ENCODE measurements around the gene UCP2. TPM values are rescaled to one million over a fixed set of nuclear protein-coding genes. Genes with fewer than 3 reads are reported as not detected.

Gene UCP2, protein sequence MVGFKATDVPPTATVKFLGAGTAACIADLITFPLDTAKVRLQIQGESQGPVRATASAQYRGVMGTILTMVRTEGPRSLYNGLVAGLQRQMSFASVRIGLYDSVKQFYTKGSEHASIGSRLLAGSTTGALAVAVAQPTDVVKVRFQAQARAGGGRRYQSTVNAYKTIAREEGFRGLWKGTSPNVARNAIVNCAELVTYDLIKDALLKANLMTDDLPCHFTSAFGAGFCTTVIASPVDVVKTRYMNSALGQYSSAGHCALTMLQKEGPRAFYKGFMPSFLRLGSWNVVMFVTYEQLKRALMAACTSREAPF
- 338 TPM in 2 replicates for total RNA-seq

DNA sequence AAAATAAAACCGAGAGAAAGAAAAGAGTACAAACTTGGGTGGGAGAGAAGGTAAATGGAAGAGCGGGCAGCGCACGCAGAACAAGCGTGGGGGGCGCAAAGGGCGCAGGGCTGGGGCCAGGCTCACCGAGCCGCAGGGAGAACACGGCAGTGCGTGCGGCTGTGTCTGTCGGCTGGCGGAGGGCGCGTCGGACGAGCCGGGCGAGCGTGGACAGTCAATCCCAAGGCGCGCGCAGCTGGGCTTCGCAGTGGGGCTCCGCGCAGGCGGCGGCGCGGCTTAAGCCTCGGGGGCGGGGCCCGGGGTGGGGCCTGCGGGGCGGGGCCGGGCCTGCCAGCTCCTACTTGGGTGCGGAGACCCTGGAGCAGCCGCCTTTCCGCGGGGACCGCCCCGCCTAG is at the start of gene UCP2:
Gene UCP2, minus strand, starts transcription at position 249 of the 395 bp plus-strand sequence. CDS start 4,465 bp downstream, outside the sequence.
- intact Hi-C loops (cut with micrococcal nuclease): loop anchor here (1.0 to 5.0 kb wide), 2 partner anchors 8 to 220 kb away; partner anchors contain the start of gene RAB6A

DNA sequence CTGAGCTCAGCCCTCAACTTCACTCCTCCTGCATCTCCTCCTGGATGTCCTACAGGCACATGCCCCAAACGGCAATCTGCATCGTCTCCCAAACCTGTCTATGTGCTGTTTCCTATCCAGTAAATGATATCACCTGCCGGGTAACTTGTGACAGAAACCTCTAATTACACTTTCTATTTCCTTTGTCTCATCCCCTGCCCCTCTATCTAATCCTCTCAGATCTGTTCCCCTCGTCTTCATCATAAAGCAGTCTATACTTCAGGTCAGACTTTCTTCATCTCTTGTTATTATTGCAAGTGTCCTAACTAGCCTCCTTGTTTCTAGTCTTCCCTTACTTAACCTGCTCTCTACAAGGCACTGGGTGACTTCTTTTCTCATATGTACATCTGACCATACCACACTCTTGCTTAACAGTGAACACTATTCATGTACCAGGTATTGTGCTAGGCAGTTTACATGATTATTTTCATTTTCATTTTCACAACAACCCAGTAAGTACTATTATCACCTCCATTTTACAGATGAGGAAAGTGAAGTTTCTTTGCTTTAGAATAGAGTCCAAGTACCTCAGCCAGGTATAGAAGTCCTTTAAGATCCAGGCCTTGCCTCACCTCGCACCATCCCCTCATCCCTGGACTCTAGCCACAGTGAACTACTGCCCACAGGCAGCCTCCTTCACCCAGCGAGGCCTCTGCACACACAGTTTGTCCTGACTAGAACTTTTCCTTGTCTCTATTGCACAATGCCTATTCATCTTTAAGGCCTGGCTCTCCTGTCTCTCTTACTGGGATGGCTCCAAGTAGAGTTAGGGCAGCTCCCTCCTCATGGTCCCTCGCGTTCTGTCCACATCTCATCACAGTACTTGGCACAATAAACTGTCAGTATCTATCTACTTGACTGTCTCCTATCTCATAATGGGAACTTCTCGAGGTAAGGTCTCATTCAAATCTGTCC is 48.4 kb upstream of the UCP2 start:
- intact Hi-C loops (cut with micrococcal nuclease): no loop called here

DNA sequence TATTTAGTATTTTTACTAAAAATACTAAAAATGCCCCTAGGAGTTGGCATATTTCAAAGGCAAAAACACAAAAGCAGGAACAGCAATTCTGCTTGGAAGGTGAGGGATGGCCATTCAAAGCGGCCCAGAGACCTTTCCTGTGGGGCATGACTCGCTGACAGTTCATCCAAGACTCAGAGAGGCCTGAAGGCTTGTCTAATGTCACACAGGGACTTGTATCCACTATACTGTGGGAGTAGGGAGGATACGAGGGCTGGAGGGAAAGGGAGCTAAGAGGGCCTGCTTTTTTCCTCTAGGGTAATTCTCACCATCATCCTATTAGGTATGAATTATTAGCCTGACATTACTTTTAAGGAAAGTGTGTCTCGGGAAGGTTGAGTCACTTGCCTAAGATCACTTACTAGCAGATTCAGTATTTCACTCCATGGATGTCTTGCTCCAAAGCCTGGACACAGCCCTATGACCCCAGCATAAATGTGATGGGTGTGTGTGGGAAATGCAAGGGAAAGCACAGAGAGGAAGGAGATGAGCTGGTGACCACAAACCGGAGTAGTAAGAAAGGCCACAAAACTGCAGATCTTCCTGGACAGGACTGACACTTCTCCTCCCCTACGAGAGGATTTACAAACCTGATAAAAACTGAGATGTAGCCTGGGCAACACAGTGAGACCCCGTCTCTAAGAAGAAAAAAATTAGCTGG is 43.0 kb upstream of the UCP2 start:
- intact Hi-C loops (cut with micrococcal nuclease): no loop called here

DNA sequence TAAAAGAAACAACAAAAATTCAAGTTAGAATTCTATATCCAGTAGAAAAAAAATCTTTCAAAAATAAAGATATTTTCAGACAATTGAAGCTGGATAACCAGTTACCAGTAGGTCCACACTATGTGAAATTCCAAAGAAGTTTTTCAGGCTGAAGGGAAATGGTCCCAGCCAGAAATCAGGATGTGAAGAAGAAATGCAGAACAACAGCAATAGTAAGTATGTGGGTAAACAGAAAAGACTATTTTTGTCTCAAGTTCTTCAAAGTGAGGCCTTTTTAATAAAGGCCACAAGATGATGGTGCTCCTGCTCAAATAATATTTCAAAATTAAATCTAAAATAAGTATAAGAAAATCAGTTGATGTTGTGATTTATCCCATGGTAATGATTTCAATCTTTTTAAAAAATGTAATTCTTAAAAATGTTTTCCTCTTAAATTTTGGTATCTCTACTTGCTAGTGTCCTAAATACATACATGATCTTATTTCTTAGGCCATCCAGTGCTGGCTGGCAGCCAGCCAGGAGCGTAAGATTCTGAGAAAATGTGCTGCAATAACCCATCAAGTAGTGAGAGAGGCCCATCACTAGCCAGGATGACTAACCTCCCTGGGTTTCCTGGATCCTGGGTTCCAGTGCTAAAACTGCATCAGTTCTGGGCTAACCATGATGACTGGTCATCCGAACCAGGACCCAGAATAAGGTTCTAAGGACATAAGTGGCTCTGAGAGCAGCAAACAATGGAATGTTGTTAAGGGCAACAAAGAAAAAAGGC is 41.8 kb upstream of the UCP2 start:
- intact Hi-C loops (cut with micrococcal nuclease): no loop called here

DNA sequence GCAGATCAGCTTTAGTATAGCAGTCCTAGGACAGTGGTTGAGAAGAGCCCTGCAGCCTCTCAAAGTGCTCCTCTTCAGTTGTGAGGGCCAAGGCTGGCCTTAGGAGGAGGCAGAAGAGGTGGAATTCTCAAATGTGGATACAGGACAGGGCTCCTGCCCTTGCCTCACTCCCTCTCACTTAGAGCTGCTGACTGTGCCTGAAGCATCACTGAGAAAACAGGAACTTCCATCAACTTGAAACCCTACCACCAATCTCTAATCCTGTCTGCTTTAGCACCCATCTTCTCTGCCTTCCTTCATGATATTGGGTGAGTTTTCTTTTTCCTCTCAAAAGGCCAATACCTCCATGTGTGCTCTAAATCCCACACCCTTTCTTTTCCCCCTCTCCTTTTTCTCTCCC is 40.6 kb upstream of the UCP2 start:
- intact Hi-C loops (cut with micrococcal nuclease): no loop called here

DNA sequence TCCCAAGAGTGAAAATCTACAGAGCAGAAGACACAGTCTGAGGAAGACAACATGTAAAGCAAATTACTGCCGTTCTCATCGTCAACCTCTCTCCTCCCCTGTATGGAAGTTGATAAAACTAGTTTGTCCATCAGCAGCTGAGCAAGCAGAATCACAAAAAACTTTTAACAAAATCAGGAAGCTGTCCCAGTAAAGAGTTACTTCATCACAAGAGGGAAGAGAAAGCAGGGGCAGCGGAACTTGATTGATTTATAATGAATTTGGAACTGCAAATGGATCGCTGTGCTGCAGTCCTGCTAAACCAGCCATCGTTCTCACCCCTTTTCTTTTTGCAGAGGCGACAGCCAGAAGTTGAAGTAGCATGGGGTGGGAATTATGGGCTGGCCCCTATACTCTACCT is 39.9 kb upstream of the UCP2 start:
- intact Hi-C loops (cut with micrococcal nuclease): no loop called here

DNA sequence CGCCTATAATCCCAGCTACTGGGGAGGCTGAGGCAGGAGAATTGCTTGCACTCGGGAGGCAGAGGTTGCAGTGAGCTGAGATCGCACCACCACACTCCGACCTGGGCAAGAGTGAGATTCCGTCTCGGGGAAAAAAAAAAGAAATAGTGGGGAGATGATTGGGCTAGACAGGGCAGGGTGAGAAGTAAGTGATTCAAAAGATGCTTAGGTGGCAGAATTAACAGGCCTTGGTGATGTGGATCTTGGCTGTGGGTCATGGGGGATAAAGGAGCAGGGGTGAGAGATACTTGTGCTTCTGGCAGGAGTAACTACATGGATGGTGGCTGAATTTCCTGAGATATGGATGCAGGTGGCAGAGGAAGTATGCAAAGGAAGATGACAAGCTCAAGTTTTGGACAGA is 39.4 kb upstream of the UCP2 start:
- intact Hi-C loops (cut with micrococcal nuclease): no loop called here

DNA sequence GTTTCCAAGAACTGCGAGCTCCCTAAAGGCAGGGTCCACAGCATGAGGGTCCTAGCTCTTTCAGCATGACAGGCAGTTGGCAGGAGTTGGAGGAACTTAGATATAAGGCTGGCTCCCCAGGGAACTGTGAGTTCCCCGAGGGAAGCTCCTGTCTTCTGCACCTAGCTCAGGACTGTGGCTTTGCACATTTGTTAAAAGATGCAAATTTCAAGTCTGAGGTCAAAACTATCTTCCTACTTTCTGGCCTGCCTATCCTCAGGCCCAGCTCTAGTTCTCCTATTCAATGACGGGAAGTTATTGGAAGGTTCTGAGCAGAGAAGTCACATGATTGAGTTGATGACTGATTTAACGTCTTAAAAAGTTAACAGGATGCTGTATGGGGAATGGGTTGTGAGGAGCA is 37.9 kb upstream of the UCP2 start:
- intact Hi-C loops (cut with micrococcal nuclease): no loop called here

DNA sequence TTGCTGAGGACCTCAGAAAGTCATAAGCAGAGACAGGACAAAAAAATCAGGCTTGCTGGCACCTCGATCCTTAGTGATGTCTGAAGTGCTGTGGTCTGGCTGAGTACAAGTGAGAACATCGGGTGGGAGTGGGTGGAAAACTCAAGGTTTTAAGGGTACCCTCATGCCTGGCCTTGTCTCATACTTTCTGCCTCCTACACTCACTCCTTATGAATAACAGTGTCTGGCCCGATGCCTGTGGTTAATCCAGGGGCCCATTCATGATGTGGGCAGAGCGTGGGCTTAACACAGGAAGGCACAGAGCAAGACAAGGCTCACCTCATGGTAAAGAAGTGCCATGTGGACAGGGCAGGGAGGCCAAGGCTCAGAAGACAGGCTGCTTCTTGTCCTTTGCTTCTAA is 37.2 kb upstream of the UCP2 start:
- intact Hi-C loops (cut with micrococcal nuclease): no loop called here

DNA sequence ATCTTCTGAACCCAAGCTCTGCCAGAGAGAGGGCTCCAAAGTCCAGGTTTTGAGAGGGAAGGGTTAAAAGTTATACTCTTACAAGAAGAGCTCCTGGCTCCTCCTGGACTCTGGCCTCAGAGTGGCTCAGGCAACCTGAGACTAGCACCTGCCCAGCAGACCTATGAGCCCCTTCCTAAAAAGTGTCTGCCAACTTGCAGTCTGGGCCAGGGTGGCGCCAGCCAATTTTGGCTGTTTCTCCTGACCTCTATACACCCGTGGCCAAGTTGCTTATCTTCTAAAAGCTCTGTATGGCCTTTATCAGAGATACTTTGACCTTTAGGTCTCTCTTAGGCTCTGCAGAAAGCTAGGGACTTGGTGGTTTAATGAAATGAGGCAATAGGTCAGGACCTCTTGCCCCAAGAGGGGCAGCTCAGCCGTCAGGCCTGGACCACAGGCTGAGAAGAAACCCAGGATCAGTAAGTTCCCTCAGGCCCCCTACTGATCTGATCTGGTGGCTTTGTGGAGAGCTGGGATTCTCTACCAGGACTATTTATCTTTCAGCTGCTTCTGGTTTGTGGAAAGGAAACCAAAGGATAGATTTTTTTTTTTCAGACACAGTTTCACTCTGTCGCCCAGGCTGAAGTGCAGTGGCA is 36.6 kb upstream of the UCP2 start:
- intact Hi-C loops (cut with micrococcal nuclease): no loop called here

DNA sequence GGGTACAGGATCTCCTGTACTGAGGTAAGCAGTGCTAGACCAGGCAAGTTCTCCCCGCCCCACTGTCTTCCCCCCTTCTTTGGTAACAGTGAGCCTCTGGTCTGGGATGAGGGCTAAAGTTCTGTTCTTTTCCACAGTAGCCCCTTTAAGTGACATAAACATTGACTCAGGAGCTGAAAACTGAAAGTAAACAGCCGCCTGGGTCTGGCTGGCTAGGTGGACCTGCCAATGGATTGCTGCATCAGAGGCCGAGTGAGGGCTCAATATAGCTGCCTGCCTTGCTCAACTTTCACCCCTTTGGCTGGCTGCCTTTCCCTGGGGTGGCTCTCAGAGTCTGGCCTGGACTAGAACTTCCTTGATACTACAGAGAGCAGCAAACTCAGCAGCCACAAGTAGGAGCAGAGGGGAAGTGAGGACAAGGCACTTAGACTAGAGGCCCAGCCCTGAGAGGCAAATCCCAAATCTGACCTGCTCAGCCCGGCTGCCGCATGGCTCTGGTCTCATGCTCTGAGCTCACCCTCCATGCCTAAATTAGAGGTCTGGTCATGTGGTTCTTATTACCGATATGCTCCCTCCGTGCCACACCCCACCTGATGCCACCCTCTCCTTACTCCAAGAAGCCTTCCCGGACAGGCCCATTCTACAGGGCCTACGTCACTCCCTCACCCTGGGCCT is 35.8 kb upstream of the UCP2 start:
- intact Hi-C loops (cut with micrococcal nuclease): no loop called here

DNA sequence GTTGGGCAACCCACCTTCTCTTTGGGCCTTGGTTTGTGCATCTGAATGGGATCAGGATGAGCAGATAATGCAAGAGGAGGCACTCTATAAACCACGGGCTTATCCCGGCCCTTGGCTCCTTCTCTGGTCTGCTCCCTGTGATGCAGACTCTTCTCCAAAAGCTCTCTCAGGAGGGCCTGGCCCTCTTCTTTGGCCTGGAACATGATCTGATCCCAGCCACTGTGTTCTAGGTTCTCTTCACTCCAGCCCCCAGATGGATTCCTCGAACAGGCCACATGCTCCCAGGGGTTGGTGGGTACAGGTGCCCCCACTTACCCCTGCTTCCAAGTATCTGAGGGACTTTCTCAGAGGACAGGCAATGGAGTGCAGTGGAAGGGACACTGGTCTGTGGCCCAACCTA is 35.0 kb upstream of the UCP2 start:
- intact Hi-C loops (cut with micrococcal nuclease): no loop called here

DNA sequence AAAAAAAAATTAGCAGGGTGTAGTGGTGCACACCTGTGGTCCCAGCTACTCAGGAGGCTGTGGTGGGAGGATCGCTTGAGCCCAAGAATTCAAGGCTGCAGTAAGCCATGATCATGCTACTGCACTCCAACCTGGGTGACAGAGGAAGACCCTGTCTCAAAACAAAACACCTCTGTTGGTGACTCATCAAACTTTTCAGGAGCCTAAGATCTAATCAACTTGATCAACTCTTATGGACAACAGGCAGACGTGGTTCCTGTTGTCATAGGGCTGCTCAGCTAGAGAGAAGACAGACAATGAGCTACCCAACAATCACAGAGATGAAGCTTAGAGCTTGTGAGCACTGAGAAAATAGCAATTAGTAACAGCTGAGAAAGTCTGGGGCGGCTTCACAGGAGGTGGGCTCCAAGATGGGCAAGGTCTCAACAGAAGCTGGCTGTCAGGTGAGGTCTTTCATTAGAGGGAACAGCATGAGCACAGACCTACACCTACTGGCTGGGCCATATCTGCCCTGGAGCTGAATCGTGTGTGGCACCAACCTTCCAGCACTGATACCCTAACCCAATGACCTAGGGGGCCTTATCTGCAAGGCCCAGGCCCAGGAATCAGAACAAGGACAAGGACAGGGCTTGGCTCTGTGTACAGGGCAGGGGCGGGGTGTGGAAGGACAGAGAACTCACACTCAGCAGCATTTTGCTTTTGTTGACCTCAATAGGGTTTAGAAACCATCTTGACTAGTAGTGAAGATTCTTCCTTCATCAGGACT is 33.5 kb upstream of the UCP2 start:
- intact Hi-C loops (cut with micrococcal nuclease): no loop called here

DNA sequence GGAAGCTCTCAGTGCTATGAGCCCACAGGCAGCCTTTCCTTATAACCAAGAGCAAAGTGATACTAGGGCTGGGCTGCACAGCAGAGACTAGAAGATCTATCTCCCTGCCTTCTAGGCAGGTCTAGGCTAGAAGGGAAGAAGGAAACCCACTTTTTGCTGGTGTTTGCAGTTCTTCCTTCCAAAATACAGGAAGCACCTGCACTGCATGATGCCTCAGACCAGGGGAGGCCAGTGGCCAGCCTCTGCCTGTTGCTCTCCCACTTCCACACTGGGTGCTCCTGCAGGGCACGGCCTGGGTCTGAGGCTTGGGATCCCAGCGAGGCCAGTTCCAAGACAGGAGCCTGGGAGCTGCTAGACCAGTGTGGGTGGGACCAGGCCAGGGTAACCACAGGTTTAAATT is 32.2 kb upstream of the UCP2 start:
- intact Hi-C loops (cut with micrococcal nuclease): no loop called here

DNA sequence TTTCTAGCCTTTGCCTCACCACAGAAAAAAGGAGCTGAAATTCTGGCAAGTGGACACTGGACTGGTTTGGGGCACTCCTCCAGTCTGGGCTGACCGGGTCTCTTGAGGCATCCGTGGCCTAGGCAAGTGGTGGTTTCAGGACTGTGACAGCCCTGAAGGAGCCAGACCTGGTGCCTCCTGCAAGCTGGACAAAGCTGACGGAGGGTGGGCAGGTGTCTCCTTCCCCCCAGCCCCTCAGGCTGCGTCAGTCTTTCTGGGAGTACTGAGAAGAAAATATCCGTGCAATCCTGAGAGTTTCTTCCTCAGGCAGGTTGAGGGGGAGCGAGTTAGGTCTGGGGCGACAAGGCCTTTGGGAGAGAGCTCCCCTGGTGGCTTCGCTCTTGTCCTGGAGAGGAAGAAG is 30.5 kb upstream of the UCP2 start:
- intact Hi-C loops (cut with micrococcal nuclease): no loop called here

DNA sequence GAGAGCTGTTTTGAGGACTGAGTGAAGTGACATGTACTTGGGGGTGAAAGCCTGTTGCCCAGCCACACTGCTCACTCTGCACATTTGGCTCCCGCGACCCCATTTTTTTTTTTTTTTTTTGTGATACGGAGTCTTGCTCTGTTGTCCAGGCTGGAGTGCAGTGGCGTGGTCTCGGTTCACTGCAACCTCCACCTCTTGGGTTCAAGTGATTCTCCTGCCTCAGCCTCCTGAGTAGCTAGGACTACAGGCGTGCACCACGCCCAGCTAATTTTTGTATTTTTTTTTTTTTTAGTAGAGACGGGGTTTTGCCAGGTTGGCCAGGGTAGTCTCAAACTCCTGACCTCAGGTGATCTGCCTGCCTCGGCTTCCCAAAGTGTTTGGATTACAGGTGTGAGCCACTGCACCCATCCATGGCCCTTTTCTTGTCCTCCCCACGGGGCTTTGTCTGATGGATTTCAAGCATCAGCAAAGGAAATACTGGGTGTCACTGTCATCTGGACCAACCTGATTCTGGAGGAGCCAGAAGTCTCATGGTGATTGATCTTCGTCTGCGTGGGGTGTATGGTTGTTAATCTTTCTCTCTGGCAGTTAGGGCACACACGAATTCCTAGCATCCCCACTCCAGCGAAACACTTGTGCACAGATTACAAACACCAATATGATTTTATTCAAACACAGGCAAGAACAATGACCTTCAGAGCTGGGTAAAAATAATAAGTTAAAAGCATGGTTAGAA is 29.6 kb upstream of the UCP2 start:
- intact Hi-C loops (cut with micrococcal nuclease): no loop called here

DNA sequence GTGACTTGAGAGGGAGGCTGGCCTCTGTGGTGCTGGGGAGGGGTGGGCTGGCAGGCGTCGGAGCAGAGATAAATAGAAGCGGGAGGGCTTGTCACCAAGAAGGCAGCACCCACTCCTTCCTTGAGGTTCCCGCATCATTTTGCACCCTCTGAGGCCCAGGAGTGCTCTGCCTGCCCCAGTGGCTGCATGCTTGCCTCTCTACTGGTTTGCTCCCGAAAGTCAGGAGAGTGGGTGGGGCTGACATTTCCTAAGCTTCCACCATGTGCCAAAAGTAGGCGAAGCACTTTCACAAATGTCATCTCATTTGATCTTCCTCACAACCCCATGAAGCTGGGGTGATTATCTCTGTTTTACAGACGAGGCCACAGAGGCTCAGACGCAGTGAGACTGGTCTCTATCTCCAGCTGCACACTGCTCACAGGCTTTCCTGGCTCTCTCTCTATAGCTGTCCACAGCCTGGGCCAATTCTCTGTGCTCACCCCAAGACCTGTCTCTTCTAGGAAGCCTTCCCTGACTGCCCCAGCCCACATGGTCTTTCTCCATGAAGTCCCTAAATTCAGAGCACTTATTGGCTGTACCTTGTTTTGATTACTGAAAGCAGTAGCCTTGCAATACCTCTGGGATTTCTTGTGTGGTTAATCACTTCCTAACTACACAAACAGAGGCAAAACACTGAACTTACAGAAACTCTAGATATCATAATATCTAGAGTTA is 28.9 kb upstream of the UCP2 start:
- intact Hi-C loops (cut with micrococcal nuclease): loop anchor here (1.0 kb wide), 2 partner anchors 16 to 31 kb away; no protein-coding TSS in a partner anchor

Measured in T-helper 2 cell treated with Interferon-gamma antibody and Interleukin-4, amounts not matched to agents 100 ng/mL and 5 ng/mL, for 36 hours (primary cell).